ENCODE results near the gene ASMTL.
"Not testable (repeated sequence)": the region's sequence is repeated elsewhere in the genome, so short reads cannot be mapped to it uniquely, and the experiment has no call there.

The ASMTL gene

DNA sequence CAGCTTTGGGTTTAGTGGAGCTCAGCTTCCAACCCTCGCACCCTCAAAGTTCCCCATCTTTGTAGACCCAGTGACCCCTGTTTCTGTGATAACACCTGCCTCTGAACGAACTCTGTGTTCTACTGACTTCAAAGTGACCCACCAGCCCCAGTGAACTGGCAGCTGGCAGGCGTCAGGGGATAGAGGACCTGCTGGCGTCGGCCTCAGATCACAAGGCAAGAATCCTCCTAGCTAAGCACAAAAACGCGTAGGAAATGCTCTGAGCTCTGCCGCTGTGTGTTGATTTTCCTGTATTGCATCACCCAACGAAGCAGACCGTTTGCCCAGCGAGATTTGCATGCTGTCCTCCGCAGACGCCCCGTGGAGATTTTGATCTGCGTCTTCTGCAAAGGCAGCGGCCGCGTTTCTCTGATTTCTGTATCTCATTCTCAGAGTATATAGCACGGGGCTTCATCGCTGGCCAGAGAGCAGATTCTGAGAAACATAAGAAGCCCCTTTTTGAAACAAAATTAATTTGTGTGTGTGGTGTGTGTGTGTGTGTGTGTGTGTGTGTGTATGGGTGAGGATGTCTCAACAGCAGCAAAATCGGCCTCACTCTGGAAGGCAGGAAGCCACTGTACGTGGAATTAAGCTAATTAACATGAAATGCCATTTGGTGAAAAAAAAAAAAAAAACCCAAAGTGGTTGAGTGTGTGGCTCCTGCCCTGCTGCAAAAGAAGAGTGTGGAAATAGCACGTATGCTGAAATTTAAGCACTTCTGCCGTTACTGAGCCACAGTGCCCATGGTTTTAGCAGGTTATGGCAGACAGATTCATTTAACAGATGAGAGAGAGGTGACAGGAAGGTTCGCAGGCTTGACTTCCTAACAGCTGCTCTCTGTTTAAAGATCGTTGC lies 29.2 kb upstream of the ASMTL start:
- DNase-seq: no peak

DNA sequence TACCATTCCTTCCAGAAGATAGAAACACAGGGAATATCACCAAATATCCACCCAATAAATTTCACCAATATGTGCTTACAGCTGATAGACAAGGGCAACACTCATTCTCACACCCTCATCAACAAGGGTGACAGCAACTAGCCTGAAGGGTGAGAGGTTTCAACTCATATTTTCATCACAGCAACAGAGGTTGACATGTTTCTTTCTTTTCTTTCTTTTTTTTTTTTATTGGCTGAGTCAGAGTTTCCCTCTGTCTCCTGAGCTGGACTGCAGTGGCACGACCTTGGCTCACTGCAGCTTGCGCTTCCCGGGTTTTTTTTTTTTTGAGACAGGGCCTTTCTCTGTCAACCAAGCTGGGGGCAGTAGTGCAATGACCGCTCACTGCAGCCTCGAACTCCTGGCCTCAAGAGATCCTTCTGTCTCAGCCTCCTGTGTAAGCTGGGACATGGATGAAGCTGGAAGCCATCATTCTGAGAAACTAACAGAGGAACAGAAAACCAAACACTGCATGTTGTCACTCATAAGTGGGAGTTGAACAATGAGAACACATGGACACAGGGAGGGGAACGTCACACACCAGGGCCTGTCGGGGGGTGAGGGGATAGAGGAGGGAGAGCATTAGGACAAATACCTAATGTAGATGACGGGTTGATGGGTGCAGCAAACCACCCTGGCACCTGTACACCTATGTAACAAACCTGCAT lies 27.5 kb upstream of the ASMTL start:
- no peak for DNase-seq

DNA sequence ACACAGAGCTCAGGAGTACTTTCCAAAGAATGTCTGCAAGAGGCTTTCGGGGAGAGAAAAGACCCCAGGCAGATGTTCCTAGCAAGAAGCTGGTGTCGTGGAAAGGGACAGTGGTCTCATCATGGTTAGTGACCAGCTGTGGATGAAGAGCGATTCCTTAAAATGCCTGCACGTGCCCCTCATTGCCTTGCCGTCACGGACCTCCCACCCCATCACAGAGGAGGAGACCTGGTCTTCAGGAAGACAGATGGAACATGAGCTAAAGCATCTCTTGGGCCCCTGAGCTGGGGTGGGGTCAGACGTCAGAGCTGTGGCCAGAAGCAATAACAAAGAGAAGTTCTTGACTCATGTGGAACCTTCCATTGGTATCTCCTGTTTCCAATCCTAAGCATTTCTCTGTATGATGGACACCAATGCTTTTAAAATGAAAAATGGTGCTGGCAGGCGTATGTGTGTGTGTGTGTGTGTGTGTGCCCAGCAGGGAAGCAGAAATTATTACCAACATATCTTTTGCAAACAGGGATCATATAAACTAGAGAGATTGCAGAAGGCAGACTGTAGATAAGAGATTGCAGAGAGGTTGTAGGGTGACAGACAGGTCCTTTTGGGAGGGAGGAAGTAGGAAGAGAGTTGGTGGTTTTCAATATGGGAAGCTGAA lies 25.2 kb upstream of the ASMTL start:
- DNase-seq: no peak

DNA sequence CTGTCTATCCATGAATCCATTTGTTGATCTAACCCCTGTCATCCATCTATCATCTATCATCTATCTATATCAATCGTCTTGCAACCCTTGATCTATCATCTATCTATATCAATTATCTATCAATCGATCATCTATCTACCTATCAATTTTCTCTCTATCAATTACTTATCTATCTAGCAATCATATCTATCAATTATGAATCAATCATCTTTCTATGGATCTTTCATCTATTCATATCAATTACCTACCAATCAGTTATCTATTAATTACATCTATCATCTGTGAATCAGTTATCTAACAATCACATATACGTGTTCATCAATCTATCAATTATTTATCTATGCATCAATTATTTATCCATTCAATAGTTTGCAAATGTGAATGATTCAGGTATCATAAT lies 24.5 kb upstream of the ASMTL start:
- no peak for DNase-seq

DNA sequence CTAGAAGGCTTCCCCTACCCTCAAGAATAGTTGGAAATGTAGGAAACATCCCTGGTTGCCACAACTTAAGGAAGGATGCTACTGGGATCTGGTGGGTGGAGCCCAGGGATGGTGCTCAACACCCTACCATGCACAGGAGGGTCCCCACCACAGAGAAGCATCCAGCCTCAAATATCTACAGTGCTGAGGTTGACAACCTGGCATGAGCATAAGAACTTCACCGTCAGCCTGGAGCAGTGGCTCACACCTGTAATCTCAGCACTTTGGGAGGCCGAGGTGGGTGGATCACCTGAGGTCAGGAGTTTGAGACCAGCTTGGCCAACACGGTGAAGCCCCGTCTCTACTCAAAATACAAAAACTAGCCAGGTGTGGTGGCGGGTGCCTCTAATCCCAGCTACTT lies 24.0 kb upstream of the ASMTL start:
- no peak for DNase-seq

DNA sequence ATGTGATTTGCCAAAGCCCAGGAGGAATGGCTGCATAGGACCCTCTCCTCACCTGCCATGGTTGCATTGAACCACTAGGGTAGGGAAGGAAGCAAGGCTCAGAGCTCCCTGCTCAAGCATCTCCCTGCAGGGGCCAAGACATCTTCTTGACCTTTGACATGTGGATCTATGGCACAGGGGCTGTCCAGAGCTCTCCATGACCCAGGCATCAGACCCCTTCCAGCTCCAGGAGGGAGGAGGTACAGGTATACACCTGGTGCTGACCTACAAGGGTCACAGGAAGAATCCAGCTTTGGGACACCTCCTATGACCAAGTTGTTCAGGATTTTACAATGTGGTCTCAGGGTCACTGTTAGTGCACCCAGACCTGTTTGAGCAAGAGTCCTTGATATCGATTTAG lies 23.2 kb upstream of the ASMTL start:
- DNase-seq: no peak

DNA sequence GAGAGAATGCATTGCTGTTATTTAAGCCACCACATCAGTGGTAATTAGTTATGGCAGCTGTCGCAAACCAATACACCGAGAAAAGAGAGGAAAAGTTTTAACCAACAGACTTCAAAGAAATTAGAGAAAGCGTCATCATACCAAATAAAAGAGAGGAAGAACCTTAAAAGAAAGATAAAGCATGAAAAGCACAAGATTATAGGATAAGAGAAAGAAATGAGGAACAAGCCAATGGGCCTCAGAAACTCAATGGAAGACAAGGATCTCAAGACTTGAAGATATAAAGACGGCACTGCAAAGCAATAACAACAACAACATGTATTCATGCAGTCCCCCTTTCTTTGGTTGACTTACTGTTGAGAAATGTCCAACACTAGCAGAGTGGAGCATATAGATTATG lies 22.8 kb upstream of the ASMTL start:
- no peak for DNase-seq

DNA sequence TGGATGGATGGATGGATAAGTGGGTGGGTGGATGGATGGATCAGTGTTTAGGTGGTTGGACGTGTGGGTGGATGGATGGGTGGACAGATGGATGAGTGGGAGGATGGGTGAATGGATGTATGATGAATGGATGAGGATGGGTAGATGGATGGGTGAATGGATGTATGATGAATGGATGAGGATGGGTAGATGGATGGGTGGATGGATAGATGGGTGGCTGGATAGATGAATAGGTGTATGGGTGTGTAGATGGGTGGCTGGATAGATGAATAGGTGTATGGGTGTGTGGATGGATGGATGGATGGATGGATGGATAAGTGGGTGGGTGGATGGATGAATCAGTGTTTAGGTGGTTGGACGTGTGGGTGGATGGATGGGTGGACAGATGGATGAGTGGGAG lies 21.9 kb upstream of the ASMTL start:
- not testable (repeated sequence) for DNase-seq

DNA sequence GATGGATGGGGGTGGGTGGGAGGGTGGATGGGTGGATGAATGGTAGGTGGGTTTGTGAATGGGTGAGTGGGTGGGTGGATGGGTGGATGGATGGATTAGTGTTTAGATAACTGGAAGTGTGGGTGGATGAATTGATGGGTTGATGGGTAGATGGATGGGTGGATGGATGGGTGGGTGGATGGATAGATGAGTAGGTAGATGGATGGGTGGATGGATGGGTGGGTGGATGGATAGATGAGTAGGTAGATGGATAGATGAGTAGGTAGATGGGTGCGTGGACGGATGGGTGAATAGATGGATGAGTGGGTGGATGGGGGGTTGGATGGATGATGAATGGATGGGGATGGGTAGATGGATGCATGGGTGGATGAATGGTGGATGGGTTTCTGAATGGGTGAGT lies 20.3 kb upstream of the ASMTL start:
- DNase-seq: no peak

DNA sequence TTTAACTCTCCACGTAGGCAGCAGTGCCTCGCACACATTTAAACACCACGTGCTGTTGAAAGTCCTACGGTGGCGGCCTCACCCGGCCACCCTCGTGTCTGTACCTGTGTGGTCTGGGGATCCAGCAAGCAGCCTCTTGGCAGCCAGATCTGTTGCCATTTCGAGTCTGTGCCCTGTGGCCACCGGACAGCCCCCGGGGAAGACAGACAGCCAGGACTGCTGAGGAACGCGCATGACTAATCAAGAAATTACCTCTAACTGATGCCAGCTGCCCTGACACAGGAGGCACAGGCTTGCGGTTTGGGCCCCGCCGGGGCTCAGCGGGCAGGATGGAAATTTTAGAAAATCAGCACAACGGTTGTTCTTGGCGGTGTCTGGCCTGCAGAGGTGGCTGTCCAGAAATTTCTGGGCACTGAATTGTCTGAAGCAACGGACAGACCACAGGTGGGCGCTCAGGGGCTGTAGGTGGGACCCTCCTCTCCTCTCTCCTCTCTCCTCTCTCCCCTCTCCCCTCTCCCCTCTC lies 15.6 kb upstream of the ASMTL start:
- peak in 1 of 2 experiments; percentile 7 for DNase-seq

DNA sequence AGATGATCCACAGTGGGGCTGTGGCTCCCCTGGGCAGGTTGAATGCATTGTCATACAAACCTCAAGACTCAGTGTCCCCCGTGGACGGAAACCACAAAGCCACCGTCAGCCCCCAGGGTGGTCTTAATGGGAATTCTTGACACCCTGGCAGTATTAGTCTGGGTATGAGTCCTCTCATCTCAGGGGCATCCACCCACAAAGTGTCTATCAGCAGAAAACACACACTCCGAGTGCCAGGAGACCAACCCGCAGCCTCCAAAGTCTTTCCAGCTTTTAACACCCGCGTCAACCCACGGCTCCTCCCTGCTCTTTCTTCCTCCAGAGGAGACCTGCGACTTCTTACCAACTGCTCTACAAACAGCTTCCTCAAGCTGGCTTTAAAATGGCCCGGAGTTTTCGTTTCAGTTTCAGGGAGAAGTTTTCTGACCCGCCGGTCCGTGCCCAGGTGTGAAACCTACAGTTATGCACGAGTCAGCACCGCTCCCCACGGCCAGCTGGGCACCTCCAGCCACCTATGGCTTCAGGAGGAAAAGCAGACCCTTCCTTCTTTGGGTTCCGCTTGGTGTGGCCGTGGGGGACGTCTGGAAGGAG lies 14.4 kb upstream of the ASMTL start:
- DNase-seq: no peak

DNA sequence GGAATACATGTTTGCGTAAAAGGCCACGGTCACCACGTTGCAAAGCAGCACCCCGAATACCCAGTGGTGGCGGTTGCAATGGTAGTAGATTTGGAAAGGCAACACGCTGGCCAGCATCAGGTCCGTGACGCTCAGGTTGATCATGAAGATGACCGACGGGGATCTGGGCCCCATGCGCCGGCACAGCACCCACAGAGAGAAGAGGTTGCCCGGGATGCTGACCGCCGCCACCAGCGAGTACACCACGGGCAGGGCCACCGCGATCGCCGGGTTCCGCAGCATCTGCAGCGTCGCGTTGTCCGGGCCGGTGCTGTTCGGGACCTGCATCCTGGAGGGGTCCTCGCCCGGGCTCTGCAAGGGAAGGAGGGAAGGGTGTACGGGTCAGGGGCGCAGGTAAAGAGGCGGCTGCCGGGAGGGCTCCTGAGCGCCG lies 13.5 kb upstream of the ASMTL start:
- DNase-seq: no peak

DNA sequence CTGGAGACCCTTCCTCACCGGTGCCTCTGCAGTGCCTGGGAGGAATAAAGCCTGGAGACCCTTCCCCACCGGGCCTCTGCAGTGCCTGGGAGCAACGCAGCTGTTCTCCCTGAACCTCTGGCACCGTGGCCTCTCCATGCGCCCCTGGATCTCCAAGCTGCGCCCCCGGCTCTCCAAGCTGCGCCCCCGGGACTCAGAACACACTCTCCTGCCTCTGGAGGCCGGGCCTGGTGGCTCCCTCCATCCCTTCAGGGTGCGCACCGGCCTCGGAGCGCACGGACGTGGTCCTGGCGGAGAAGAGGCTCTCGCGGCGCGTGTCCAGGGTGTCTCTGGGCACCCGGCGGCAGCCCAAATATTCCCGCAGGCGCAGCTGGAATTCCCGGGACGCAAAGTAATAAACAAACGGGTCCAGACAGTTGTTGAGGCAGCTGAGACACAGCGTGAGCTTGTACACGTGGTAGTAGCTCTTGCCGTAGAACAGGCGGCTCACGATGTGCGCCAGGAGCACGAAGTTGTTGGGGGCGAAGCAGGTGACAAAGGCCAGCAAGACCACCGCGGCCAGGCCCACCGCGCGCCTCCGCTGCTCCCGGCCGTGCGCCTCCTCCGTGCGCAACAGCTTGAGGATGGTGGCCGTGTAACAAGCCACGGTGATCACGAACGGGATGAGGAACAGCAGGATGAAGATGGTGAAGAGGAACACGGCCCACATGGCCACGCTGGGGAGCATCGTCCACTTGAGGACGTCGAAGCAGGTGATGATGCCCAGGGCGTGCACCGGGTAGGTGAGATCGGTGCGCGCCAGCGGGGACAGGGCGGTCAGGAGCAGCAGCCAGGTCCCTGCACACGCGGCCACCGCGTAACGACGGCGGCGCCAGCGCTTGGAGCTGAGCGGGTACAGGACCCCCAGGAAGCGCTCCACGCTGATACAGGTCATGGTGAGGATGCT lies 12.8 kb upstream of the ASMTL start:
- no peak for DNase-seq

DNA sequence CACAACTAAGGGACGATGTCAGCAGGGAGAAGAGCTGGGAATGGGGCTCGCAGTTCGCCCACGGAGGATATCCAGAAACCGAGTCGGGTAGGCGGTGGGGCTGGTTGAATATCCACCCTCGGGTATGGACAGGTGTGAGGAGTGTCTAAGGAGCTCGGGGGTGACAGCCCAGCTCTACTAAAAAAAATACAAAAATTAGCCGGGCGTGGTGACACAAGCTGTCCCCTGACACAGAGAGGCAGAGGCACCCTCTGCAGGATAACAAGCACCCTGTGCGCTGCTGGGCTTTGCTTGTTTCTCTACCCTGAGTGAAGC lies 12.2 kb upstream of the ASMTL start:
- DNase-seq: no peak

DNA sequence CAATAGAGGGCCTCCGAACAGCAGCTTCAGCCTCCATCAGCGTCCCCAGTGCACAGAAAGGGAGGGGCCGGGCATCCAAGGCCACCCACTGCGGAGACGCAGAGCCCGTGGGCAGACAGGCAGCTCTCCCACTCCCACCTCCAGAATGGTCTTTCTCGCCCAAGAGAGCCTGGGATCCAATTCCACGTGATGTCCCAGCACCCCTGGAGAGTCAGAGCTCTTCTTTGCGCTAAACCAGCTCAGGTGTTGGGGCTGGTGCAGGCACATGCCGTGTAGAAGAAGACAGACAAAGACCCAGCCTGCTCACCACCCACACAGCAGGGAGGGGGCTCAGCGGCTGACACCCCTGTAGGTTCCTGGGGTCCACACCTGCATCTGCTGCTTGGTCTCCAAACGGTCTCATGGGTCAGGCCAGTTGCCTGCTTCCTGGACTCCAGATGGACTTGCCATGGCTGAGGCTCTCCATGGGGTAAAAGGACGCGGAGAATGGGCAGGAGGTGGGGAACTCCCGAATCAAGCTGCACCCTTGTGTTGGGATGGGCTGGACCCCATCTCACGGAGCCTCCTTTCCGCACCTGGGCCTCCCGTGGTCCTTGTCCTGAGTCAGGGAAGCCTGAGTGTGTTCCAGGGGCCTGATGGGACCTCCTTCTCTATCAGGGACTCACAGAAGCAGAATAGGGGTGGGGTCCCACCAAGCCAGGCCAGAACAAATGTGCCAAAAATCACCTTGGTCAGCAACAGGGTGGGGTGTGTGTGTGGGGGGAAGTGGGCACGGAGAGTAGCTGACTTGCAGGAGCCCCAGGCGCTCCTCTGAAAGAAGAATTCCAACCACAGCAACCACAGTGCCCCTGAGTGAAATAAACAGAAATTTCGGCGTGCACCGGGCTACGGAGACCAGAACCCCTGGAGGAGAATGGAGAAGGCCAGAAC lies 11.6 kb upstream of the ASMTL start:
- no peak for DNase-seq

DNA sequence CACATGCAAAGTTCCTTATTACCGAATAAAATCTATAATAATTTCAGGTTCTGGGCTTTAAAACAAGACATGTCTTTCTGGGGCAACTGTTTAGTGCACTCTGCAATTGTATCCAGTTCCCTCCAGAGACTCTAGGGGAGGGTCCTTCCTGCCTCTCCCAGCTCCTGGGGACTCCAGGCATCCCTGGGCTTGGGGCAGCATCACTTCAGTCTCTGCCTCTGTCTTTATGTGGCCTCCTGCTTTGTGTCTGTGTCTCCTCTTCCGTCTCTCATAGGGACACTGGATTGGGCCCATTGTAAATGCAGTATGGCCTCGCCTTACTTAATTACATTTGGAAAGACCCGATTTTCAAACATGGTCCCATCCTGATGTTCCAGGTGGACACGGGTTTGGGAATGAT lies 10.9 kb upstream of the ASMTL start:
- no peak for DNase-seq

DNA sequence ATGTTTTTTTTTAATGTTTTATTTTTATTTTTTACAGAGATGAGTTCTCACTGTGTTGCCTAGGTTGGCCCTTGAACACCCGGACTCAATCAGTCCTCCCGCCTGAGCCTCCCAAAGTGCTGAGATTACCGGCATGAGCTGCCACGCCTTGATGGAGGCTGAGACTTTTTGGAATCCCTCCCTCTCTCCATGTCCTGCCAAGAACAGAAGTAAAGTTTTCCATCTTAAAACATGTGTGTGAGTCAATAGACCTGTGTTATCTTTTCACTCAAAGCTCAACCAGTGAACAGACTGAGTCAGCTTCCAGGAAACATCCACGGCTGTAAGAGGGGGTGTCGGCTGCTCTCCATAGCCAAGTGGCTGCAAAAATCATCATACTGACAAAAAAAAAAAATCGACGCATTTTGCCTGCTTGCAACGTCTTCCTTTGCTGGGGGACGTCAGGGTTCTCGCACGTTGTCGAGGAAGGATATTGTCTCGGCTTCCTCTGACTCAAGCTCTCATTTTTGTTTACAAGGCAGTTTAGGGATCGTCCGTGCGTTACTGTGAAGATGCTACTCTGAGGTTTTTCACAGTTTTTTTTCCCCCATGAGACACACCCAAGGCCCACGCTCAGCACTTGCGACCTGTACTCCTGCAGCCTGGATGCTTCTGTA lies 10.0 kb upstream of the ASMTL start:
- peak in 1 of 2 experiments; percentile 4 for DNase-seq

DNA sequence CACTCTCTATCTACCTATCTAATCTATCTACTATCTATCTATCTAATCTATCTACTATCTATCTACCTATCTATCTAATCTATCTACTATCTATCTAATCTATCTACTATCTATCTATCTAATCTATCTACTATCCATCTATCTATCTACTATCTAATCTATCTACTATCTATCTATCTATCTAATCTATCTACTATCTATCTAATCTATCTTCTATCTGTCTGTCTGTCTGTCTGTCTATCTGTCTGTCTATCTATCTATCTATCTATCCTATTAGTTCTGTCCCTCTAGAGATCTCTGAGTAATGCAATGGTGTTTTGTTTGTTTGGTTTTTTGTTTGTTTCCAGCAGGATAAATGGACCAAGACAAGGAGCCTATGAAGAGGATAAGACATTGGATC lies 9.4 kb upstream of the ASMTL start:
- DNase-seq: no peak

DNA sequence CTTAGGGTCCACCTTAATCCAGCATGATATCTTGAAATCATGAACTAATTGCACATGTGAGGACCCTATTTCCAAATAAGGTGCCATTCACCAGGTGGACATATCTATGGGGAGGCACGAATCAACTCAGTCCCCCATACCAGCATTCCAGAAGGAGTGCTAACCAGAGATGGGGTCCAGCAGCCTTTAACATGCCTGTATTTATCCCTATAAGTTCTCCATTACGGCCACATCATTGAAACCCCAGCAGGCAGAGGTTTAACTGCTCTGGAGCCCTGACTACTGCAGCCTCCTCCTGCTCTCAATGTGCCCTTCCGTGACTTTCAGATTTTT lies 3.2 kb upstream of the ASMTL start:
- no peak for DNase-seq

DNA sequence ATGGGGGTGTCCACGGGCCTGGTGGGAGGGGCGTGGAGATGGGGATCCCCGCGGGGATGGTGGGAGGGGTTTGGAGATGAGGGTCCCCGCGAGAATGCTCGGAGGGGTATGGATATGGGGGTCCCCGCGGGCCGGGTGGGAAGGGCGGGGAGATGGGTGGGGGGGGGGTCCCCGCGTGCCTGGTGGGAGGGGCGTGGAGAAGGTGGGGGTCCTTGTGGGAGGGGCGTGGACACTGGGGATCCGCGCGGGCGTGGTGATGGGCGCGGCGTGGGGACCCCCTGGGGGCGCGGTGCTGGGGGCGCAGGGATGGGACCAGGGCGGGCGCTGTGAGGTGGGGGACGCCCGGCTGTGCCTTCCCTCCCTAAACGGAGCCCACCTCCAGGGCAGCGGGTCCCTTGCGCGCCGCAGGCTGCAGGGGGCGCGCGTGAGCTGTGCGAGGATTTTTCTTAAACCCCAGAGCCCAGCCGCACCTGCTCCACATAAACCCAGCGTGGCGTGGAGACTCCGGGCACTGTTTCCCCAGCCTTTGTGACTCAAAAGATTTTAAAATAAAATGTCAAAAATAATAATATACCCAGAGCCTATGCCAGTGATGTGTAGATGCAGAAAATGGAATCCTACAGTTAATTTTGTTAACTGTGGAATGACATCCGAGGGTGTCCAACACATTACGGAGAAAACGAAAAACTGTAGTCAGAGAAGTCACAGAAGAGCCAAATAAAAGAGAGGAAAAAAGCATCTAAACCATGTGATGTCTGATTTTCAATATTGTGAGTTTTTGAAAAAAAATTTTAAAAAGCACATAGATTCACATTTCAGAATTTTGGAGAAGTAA lies 1.5 kb upstream of the ASMTL start:
- no peak for DNase-seq
